Endometrium (tissue), 2 donors: ENCODE measurements around the gene COL15A1.

Experiments
- FAIRE-seq: peaks from 2 replicates; lab custom pipeline; 2012; peaks lifted over from hg19 to GRCh38; lab: Jason Lieb, UNC
- donor health status: control.
- donor health status: control.

Gene COL15A1

DNA sequence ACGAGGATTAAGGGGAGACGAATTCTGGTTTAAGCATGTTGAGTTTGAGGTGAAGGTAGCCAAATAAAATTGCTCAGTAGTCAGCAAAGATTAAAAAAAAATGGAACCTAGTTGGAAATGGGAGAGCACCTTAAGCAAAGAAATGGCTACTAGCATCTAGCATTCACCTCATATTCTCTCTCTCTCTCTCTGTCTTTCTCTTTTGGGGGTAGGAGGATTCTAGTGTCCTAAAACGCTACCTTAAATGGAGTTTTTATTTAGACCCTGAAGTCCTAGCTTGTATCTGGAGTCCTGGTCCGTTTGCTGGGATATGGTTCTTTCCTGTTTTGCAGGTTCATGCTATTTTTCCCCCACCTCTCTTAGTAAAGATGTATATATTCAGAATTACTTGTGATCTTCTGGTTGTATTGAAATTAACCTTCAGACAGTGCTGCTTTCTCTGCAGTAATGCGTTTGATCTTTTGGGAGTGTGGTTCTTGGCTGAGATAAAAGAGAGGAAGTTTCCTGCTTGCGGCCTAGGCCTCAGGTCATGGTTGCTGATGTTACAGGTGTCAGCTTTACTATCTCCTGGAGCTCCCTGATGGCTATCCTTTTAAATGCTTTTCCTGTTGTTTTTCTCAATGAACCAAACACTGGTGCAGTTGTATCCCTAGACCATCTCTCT, 169.2 kb downstream of the COL15A1 start:
- FAIRE-seq: no peak

DNA sequence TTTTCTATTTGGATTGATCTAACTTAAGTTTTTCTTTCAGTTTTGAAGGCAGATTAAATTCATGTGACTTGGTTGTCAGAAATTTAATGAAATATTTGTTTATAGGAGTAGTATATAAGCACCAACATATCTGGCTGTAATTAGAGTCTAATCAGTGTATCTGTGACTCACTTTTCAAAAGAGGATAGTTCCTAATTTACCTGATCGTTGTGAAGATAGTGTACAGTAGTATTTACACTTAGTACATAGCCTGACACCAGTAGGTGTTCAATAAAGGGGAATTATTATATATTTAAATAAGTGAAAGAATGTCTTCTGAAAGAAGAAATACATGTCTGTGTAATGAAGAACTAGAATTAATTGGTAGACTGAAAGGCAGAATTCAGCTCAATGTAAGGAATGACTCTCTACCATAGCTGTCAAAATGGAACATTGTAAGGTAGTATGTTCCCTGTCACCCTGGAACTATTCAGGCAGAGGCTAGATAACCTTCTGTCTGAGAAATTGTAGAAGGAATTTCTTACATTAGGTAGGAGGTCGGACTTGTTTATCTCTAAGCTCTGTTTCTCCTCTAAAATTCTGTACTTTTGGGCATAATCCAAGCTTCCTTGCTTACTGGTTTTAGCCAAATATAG, 169.8 kb downstream of the COL15A1 start:
- FAIRE-seq: no peak

DNA sequence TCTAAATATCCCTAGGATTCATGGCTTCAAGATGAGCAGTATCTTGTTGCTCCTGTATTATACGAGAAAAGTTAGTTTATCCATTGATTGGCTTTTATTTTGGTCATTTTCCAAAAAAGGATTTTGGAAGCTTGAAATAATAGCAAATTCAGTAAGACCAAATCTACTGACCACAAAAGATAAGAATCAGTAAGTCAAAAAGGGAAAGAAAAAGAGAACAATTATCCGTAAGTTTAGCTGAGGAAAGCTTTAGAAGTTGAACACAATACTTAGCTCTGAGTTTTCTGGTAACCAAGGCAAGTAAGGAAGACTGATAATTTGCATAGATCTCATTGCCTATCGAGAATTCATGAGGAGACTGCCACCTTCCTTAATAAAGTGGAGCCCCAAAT, 170.3 kb downstream of the COL15A1 start:
- FAIRE-seq: peak; percentile 41

DNA sequence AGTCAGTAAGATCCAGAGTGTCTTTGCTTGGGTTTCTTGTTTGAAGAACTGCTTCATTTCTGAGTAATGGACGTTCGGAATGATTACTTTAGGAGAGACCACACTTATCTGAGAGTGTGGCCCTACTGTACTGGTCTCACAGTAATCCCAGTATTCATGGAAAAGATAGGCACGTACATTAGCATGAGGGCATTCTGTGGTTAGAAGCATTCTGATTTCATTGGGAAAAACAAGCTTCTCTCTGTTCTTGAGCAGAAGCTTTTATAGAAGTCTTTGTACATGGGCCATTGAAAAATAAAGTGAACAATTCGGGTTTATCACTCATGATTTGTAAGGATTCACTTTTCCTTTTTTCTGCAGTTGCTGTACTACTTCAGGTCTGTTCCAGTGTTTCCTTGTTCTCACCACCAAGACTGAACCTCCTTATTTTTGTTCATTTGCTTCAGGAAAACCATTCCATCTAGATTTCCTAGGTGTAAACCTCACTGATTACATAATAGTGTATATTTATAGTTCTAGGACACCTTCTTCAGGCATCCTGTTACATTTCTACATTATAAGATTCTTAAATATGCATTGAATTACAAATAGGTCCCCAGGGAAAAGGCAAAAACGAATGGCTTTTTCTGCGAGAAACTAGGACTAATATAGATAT, 171.3 kb downstream of the COL15A1 start:
- FAIRE-seq: no peak

DNA sequence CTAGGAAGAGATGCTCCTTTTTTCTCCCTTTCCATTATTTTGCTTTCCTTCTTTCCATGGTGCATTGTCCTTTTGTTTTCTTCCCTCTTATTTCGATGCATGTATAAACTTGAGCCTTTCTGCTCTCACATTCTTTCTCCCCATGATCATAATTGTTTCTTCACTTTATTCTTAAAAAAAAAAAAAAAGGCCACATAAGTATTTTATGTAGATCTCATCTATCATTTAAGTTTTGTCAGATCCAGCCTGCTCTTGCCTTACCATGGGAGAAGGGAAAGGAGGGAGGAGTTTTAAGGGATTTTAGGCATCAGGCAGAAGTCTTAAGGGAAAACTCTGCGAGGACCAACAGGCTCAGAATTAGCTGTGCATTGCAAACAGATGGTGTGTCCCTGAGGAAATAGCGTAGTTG, 172.3 kb downstream of the COL15A1 start:
- no peak for FAIRE-seq

DNA sequence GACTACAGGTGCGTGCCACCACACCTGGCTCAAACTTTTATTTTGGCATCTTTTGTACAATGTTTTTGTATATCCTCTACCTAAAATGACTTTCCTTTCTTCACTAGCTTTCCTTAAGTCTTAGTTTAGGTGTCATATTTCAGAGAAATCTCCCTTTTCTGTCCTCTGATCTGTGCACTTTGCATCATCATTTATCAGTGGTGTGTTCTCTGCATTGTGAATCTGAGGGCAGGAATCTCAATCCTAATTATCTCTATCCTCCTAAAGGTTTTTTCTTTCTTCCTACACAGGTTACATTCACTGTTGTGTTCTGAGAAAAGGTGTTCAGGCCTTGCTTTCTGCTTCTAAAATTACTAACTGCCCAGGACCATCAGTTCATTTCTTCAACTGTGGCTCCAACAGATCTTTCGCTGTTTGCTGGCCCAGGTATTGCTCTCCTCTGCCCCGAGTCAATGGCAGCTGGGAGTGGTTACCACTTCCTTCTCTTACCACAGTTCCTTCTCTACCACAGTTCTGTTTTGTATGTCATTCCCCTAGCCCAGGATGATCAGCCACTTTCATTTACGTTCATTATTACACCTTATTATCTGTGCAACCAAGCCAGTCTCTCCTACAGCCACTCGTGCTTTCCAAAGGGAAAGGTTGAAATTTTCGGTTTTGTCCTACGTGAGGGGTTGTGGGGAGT, 175.2 kb downstream of the COL15A1 start:
- FAIRE-seq: no peak

DNA sequence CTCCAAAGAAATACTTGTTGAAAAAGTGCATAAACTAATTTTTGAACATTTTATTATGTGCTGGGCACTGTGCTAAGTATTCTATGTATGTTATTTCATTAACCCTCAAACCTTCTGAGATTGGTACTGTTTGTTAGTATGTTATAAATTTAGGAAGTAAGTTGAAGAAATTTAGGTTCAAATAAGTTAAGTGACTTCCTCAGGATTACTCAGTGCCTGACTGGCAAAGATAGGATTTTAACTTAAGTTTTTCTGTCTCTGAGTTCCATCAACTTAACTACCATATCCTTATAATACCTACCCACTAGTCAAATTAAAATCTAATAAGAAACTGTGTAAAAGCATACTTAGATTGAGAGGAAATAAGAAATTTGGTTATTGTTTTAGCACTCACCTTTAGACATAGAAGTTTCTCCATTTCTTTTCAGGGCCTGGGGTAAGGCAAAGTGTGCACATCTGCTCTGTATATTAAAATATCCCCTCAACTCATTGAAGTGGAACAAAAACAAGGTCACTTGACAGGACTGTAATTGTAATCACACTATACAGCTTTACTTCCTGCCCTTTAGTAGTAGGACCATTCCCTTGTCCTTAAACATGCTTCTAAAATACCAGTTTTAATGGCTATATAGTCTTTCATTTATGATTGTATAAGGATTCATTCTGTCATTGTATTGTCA, 176.4 kb downstream of the COL15A1 start:
- no peak for FAIRE-seq
